HCT116 (cell line): ENCODE data around the gene GAL3ST2. TPM values are rescaled to one million over a fixed set of nuclear protein-coding genes. Genes with fewer than 3 reads are reported as not detected.

ENCODE experiments used
- ATAC-seq: fragments of 200-7000 bp; cut with Tn5 transposase; 2 replicates; pipeline ENCODE4 v1.9.1; 2020; ENCODE audit warnings: mild to moderate bottlenecking, moderate library complexity
- BruUV-seq: library from RNA; stranded (reverse); fragments of 400-500 nt; replicated peaks from 2 replicates; lab custom pipeline; 2021; lab: Mats Ljungman, UMichigan
- CTCF ChIA-PET: fragments of 300-600 bp; sonication (Branson Sonifier 250); formaldehyde crosslinking; loops from one replicate; lab custom pipeline; 2021; ENCODE audit warnings: antibody characterized with exemption; lab: Charles Lee
- POLR2A ChIA-PET: fragments of 300-600, 350-600 bp; sonication (Branson Sonifier 250); formaldehyde crosslinking; loops from one replicate; lab custom pipeline; 2021; ENCODE audit warnings: antibody characterized with exemption; lab: Charles Lee
- RAD21 ChIA-PET, 2 experiments: fragments of 300-600 bp; sonication (Branson Sonifier 250); formaldehyde crosslinking; loops; one replicate each; lab custom pipeline; 2023; ENCODE audit warnings: low total read pairs in 2 of 2; ENCODE audit not compliant: uncharacterized antibody in 2 of 2, unreplicated experiment in 2 of 2, low non-redundant PET in 1 of 2; lab: Charles Lee
- DNase-seq: peaks from one replicate; pipeline ENCODE4 v3.0.0-alpha.2; 2010; ENCODE audit warnings: low read depth, low spot score
- H2AFZ ChIP-seq: fragments of 200-600 bp; shearing (Covaris generic), sonication (generic); 2 replicates; pipeline ENCODE4 v1.6.1; 2017; ENCODE audit warnings: low read depth, mixed run types, mixed read lengths, antibody characterized with exemption, low read length; ENCODE audit not compliant: poor library complexity, severe bottlenecking
- H3K27ac ChIP-seq: 2 replicates; pipeline ENCODE4 v1.5.1; 2012; ENCODE audit warnings: low read depth, low read length
- H3K27me3 ChIP-seq: fragments of 200-600 bp; sonication (generic); 2 replicates; pipeline ENCODE4 v1.6.1; 2016; ENCODE audit warnings: mixed run types, low read length, mixed read lengths; ENCODE audit not compliant: insufficient read depth
- H3K36me3 ChIP-seq, 2 experiments: fragments of 200-500 bp in 1 of 2; fragments of 200-600 bp in 1 of 2; sonication (Bioruptor generic) in 1 of 2; sonication (generic) in 1 of 2; 2 replicates each; pipeline versions ENCODE4 v1.5.1 to v1.6.1; 2014 to 2016; ENCODE audit warnings: low read length in 2 of 2, inconsistent platforms in 1 of 2, mixed read lengths in 1 of 2, mixed run types in 1 of 2; ENCODE audit not compliant: insufficient read depth in 2 of 2, control insufficient read depth in 1 of 2
- H3K4me1 ChIP-seq, 2 experiments: fragments of 200-600 bp in 1 of 2; sonication (generic) in 1 of 2; 2 replicates each; pipeline versions ENCODE4 v1.5.1 to v1.6.1; 2012 to 2017; ENCODE audit warnings: low read length in 2 of 2, inconsistent platforms in 1 of 2, mild to moderate bottlenecking in 1 of 2, mixed read lengths in 1 of 2, mixed run types in 1 of 2, moderate library complexity in 1 of 2; ENCODE audit not compliant: insufficient read depth in 2 of 2, control insufficient read depth in 1 of 2
- H3K4me2 ChIP-seq: fragments of 200-600 bp; sonication (generic); 2 replicates; pipeline ENCODE4 v1.6.1; 2017; ENCODE audit warnings: mixed run types, low read length, mixed read lengths
- H3K4me3 ChIP-seq, 2 experiments: fragments of 200-600 bp in 1 of 2; sonication (generic) in 1 of 2; replicated peaks in 1 of 2; 2 replicates each; pipeline ENCODE4 v1.5.1; 2011 to 2016; ENCODE audit warnings: low read length in 2 of 2, control low read depth in 1 of 2, low read depth in 1 of 2, mild to moderate bottlenecking in 1 of 2, mixed read lengths in 1 of 2, mixed run types in 1 of 2
- H3K79me2 ChIP-seq: fragments of 200-600 bp; sonication (generic); 2 replicates; pipeline ENCODE4 v1.6.1; 2017; ENCODE audit warnings: mild to moderate bottlenecking, mixed run types, low read length, moderate library complexity, mixed read lengths; ENCODE audit not compliant: insufficient read depth
- H3K9ac ChIP-seq: fragments of 200-600 bp; sonication (generic); 2 replicates; pipeline ENCODE4 v1.6.1; 2016; ENCODE audit warnings: low read length, mixed read lengths
- H3K9me2 ChIP-seq: fragments of 200-600 bp; sonication (generic), shearing (Covaris generic); 2 replicates; pipeline ENCODE4 v1.6.1; 2017; ENCODE audit warnings: mixed run types, mild to moderate bottlenecking, moderate library complexity; ENCODE audit not compliant: insufficient read depth
- H3K9me3 ChIP-seq, 2 experiments: fragments of 200-500 bp in 1 of 2; fragments of 200-600 bp in 1 of 2; sonication (Bioruptor generic) in 1 of 2; sonication (generic) in 1 of 2; 2 replicates each; pipeline ENCODE4 v1.6.1; 2014 to 2017; ENCODE audit warnings: low read length in 2 of 2, mixed read lengths in 2 of 2, inconsistent platforms in 1 of 2, low read depth in 1 of 2, mild to moderate bottlenecking in 1 of 2, mixed run types in 1 of 2, moderate library complexity in 1 of 2; ENCODE audit not compliant: control insufficient read depth in 1 of 2, insufficient read depth in 1 of 2
- H4K20me1 ChIP-seq: fragments of 200-600 bp; sonication (generic), shearing (Covaris generic); 2 replicates; pipeline ENCODE4 v1.6.1; 2017; ENCODE audit warnings: mixed run types, mild to moderate bottlenecking, moderate library complexity; ENCODE audit not compliant: insufficient read depth
- CBX3 ChIP-seq: IDR thresholded peaks from 2 replicates; pipeline ENCODE4 v1.6.1; 2012; ENCODE audit warnings: low read depth
- CEBPB ChIP-seq: IDR thresholded peaks from 2 replicates; pipeline ENCODE4 v1.6.1; 2012; ENCODE audit warnings: low read depth
- EGR1 ChIP-seq: IDR thresholded peaks from 2 replicates; pipeline ENCODE4 v1.6.1; 2012; ENCODE audit warnings: low read depth
- ELF1 ChIP-seq: IDR thresholded peaks from 2 replicates; pipeline ENCODE4 v1.6.1; 2012; ENCODE audit warnings: low read depth, borderline replicate concordance
- EZH2 ChIP-seq: fragments of 200-600 bp; sonication (generic); IDR thresholded peaks from 2 replicates; pipeline ENCODE4 v1.6.1; 2017; ENCODE audit warnings: antibody characterized with exemption, mixed run types
- JUND ChIP-seq: IDR thresholded peaks from 2 replicates; pipeline ENCODE4 v1.6.1; 2012
- POLR2AphosphoS5 ChIP-seq: IDR thresholded peaks from 2 replicates; pipeline ENCODE4 v1.6.1; 2011; ENCODE audit warnings: mild to moderate bottlenecking, low read depth, low read length, moderate library complexity
- SIN3A ChIP-seq: IDR thresholded peaks from 2 replicates; pipeline ENCODE4 v1.6.1; 2012; ENCODE audit warnings: low read depth
- SRF ChIP-seq: IDR thresholded peaks from 2 replicates; pipeline ENCODE4 v1.6.1; 2012; ENCODE audit warnings: low read depth
- TCF7L2 ChIP-seq: IDR thresholded peaks from 2 replicates; pipeline ENCODE4 v1.7.0; 2011; ENCODE audit warnings: borderline replicate concordance, inconsistent platforms; ENCODE audit not compliant: insufficient read depth, insufficient read length; ENCODE audit errors: extremely low read depth
- intact Hi-C: fragments of 100-400 bp; cut with micrococcal nuclease; formaldehyde crosslinking; loops from 2 replicates; pipeline ENCODE4 v1.10.0; 2022
- total RNA-seq: library from RNA; stranded (reverse); gene quantifications from one replicate; pipeline ENCODE4 v1.2.1, GENCODE V29; 2021; ENCODE audit not compliant: unreplicated experiment
- TF ChIP-seq, protein P1 (sequence below): IDR thresholded peaks from 2 replicates; pipeline ENCODE4 v1.6.1; 2012; ENCODE audit warnings: low read depth
- TF ChIP-seq, protein P2 (sequence below): IDR thresholded peaks from 2 replicates; pipeline ENCODE4 v1.6.1; 2012
- TF ChIP-seq, protein P3 (sequence below): IDR thresholded peaks from 2 replicates; pipeline ENCODE4 v1.6.1; 2012
- TF ChIP-seq, protein P4 (sequence below): IDR thresholded peaks from 2 replicates; pipeline ENCODE4 v1.6.1; 2011; ENCODE audit warnings: mild to moderate bottlenecking, low read length, moderate library complexity; ENCODE audit not compliant: insufficient replicate concordance; ENCODE audit errors: extremely low read depth
- TF ChIP-seq, protein P5 (sequence below), 3 experiments: fragments of 200-600 bp in 1 of 3; sonication (generic) in 1 of 3; IDR thresholded peaks in 2 of 3; conservative IDR thresholded peaks in 1 of 3; 2 replicates each; pipeline ENCODE4 v1.5.1; 2012 to 2017; ENCODE audit warnings: low read depth in 2 of 3, low read length in 2 of 3, antibody characterized with exemption in 1 of 3, borderline replicate concordance in 1 of 3, control low read depth in 1 of 3, mild to moderate bottlenecking in 1 of 3, mixed read lengths in 1 of 3, mixed run types in 1 of 3, moderate library complexity in 1 of 3; ENCODE audit not compliant: insufficient read depth in 1 of 3

Gene GAL3ST2
- total RNA-seq, 1 experiment from 2014 or later = 0.44 TPM

DNA sequence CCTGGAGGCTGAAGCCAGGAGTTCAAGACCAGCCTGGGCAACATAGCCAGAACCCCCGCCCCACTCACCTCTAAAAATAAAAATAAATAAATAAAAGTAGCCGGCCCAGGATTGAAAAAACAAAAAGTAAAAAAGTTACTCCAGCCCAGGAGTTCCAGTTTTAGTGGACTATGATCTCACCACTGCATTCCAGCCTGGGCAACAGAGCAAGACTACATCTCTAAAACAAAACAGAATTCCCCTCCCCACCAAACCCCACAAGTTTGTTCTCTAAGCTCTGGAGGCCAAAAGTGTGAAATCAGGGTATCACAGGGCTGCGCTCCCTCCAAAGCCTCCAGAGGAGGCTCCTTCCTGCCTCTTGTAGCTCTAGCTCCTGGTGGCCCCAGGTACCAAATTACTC is 40.5 kb upstream of the GAL3ST2 start:
- Histone ChIP-seq H3K9me2 (no peaks in the 10 kb centered on the region), H2AFZ (no peak overlapping the region), H3K36me3 (no peaks in the 10 kb centered on the region), H4K20me1 (no peaks in the 10 kb centered on the region), H3K4me3 (no peak overlapping the region), H3K4me1 (peaks cover 13 to 28% of the 10 kb centered on the region in 2 experiments; a peak in 2 of 4 replicates), H3K4me2 (peak overlapping the region; percentile 85), H3K79me2 (no peaks in the 10 kb centered on the region; the same call in 1 of the 2 replicates), H3K27ac (no peak overlapping the region; the same call in 1 of the 2 replicates), H3K9me3 (peaks cover 0 to 3% of the 10 kb centered on the region in 2 experiments; a peak in 1 of 4 replicates), H3K27me3 (no peaks in the 10 kb centered on the region), H3K9ac (no peak overlapping the region)
- intact Hi-C loops = no loop called here
- no peak for DNase-seq
- ChIA-PET POLR2A (no interaction called here), RAD21 (no interaction called here), CTCF (no interaction called here)
- no peak for ATAC-seq
- TSS peak; percentile 49 for BruUV-seq
- TF ChIP-seq JUND (no peak), SIN3A (no peak), CBX3 (no peak), EZH2 (no peak), TCF7L2 (no peak), EGR1 (no peak), ELF1 (no peak), SRF (no peak), CEBPB (no peak), POLR2AphosphoS5 (no peak)
- TF ChIP-seq, protein P1, sequence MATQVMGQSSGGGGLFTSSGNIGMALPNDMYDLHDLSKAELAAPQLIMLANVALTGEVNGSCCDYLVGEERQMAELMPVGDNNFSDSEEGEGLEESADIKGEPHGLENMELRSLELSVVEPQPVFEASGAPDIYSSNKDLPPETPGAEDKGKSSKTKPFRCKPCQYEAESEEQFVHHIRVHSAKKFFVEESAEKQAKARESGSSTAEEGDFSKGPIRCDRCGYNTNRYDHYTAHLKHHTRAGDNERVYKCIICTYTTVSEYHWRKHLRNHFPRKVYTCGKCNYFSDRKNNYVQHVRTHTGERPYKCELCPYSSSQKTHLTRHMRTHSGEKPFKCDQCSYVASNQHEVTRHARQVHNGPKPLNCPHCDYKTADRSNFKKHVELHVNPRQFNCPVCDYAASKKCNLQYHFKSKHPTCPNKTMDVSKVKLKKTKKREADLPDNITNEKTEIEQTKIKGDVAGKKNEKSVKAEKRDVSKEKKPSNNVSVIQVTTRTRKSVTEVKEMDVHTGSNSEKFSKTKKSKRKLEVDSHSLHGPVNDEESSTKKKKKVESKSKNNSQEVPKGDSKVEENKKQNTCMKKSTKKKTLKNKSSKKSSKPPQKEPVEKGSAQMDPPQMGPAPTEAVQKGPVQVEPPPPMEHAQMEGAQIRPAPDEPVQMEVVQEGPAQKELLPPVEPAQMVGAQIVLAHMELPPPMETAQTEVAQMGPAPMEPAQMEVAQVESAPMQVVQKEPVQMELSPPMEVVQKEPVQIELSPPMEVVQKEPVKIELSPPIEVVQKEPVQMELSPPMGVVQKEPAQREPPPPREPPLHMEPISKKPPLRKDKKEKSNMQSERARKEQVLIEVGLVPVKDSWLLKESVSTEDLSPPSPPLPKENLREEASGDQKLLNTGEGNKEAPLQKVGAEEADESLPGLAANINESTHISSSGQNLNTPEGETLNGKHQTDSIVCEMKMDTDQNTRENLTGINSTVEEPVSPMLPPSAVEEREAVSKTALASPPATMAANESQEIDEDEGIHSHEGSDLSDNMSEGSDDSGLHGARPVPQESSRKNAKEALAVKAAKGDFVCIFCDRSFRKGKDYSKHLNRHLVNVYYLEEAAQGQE = no peak
- TF ChIP-seq, protein P2, sequence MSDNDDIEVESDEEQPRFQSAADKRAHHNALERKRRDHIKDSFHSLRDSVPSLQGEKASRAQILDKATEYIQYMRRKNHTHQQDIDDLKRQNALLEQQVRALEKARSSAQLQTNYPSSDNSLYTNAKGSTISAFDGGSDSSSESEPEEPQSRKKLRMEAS = no peak
- TF ChIP-seq, protein P3, sequence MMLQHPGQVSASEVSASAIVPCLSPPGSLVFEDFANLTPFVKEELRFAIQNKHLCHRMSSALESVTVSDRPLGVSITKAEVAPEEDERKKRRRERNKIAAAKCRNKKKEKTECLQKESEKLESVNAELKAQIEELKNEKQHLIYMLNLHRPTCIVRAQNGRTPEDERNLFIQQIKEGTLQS = no peak
- TF ChIP-seq, protein P4, sequence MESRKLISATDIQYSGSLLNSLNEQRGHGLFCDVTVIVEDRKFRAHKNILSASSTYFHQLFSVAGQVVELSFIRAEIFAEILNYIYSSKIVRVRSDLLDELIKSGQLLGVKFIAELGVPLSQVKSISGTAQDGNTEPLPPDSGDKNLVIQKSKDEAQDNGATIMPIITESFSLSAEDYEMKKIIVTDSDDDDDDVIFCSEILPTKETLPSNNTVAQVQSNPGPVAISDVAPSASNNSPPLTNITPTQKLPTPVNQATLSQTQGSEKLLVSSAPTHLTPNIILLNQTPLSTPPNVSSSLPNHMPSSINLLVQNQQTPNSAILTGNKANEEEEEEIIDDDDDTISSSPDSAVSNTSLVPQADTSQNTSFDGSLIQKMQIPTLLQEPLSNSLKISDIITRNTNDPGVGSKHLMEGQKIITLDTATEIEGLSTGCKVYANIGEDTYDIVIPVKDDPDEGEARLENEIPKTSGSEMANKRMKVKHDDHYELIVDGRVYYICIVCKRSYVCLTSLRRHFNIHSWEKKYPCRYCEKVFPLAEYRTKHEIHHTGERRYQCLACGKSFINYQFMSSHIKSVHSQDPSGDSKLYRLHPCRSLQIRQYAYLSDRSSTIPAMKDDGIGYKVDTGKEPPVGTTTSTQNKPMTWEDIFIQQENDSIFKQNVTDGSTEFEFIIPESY = no peak
- TF ChIP-seq, protein P5, sequence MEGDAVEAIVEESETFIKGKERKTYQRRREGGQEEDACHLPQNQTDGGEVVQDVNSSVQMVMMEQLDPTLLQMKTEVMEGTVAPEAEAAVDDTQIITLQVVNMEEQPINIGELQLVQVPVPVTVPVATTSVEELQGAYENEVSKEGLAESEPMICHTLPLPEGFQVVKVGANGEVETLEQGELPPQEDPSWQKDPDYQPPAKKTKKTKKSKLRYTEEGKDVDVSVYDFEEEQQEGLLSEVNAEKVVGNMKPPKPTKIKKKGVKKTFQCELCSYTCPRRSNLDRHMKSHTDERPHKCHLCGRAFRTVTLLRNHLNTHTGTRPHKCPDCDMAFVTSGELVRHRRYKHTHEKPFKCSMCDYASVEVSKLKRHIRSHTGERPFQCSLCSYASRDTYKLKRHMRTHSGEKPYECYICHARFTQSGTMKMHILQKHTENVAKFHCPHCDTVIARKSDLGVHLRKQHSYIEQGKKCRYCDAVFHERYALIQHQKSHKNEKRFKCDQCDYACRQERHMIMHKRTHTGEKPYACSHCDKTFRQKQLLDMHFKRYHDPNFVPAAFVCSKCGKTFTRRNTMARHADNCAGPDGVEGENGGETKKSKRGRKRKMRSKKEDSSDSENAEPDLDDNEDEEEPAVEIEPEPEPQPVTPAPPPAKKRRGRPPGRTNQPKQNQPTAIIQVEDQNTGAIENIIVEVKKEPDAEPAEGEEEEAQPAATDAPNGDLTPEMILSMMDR (IDR thresholded peaks at IDR 0.05 in 2 of 3, conservative IDR thresholded peaks at IDR 0.05 in 1 of 3; ENCODE audit: borderline replicate concordance in 1 of 3, insufficient read depth in 1 of 3, low read depth in 2 of 3, low read length in 2 of 3) = no peak
